Naive B cell (primary cell): ENCODE results near the gene HLA-G. TPM values are rescaled to one million over a fixed set of nuclear protein-coding genes. Genes with fewer than 3 reads are reported as not detected.
"Not testable (repeated sequence)": the region's sequence is repeated elsewhere in the genome, so short reads cannot be mapped to it uniquely, and the experiment has no call there.

Source experiments
- ATAC-seq, 2 donors: fragments of 150-1000 bp; cut with Tn5 transposase; 2 replicates each; pipeline ENCODE4 v1.10.0; 2021; ENCODE audit warnings: low read depth in 2 of 2, mild to moderate bottlenecking in 2 of 2, moderate library complexity in 2 of 2
- DNase-seq: peaks from one replicate; pipeline ENCODE4 v3.0.0; 2022
- H3K27ac Mint-ChIP-seq, 6 donors: one replicate each; pipeline ENCODE4 v1.8.0; 2020 to 2022; ENCODE audit warnings: mild to moderate bottlenecking in 6 of 6, mixed read lengths in 6 of 6, moderate library complexity in 5 of 6, inconsistent platforms in 2 of 6
- H3K27me3 Mint-ChIP-seq, 3 donors: one replicate each; pipeline ENCODE4 v1.8.0; 2021 to 2022; ENCODE audit warnings: mixed read lengths in 3 of 3, mild to moderate bottlenecking in 1 of 3
- H3K36me3 Mint-ChIP-seq, 2 donors: one replicate each; pipeline ENCODE4 v1.8.0; 2020 to 2022; ENCODE audit warnings: mixed read lengths in 2 of 2, inconsistent platforms in 1 of 2, mild to moderate bottlenecking in 1 of 2
- H3K4me1 Mint-ChIP-seq, 3 donors: one replicate each; pipeline ENCODE4 v1.8.0; 2020 to 2022; ENCODE audit warnings: mixed read lengths in 3 of 3, inconsistent platforms in 1 of 3, mild to moderate bottlenecking in 1 of 3, moderate library complexity in 1 of 3
- H3K4me3 Mint-ChIP-seq, 8 donors: one replicate each; pipeline ENCODE4 v1.8.0; 2020 to 2022; ENCODE audit warnings: mild to moderate bottlenecking in 8 of 8, mixed read lengths in 8 of 8, moderate library complexity in 8 of 8, inconsistent platforms in 2 of 8
- H3K9me3 Mint-ChIP-seq, 7 donors: one replicate each; pipeline ENCODE4 v1.8.0; 2020 to 2022; ENCODE audit warnings: mixed read lengths in 7 of 7, mild to moderate bottlenecking in 5 of 7, inconsistent platforms in 2 of 7, moderate library complexity in 1 of 7
- polyA plus RNA-seq, 6 donors: library from polyadenylated mRNA; unstranded; fragments of 300-500 nt; fragmentation: Illumina TruSeq; gene quantifications; one replicate each; pipeline ENCODE4 v1.2.3, GENCODE V29; 2021; ENCODE audit warnings: low read depth in 6 of 6

Gene HLA-G
- polyA plus RNA-seq, 6 donors from 2014 or later: 0.23 to 5.5 (median 1.4) TPM

DNA sequence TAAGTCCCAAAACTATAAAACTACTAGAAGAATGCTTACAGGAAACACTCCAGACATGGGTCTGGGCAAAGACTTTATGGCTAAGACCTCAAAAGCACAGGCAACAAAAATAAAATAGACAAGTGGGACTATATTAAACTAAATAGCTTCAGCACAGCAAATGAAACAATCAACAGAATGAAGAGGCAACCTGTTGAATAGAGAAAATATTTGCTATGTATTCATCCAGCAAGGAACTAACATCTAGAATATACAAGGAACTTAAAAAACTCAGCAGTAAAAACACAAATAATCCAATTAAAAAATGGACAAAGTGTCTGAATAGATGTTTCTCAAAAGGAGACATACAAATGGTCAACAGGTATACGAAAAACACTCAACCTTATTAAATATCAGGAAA is 30.4 kb downstream of the HLA-G start:
- Mint-ChIP-seq H3K27me3 (peaks cover 41 to 68% (median 64%) of the 10 kb centered on the region in 3 donors), H3K4me1 (no peaks in the 10 kb centered on the region), H3K9me3 (peaks cover 0 to 3% (median 0%) of the 10 kb centered on the region in 7 donors), H3K36me3 (peaks cover 0 to under 1% of the 10 kb centered on the region in 2 donors), H3K4me3 (no peak overlapping the region), H3K27ac (no peak overlapping the region)
- DNase-seq: no peak
- no peak for ATAC-seq

DNA sequence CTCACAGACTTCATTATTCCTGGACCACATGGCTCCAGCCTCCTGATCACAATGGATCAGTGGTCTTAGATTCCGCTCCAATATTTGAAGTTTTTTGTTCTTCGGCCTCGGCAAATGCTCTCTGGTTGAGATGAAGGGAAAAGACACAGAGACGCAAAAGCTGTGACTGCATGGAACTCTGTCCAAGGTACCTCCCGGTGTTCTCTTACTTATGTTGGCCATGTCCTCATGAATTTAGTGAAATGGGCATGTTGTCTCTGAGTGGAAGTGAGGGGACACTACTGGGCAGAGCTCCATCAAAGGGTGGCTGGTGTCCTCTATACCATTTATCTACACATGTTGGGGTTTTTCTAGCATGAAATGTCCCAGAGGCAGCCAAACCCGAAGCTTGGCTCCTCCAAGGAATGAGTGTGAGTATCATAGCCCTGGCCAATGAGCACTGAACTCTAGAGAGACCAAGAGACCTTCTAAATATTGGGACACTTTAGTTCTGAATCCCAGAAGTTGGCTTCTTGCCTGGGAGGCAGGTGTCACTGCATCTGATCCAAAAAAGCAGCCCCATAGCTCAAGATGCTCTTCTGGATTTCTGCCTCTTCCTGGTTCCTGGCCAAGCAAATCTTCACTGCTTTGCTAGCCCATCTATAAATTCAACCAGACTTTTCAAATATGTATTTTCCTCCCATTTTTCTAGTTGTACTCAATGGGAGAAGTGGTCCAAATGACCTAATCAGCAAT is 34.1 kb downstream of the HLA-G start:
- Mint-ChIP-seq H3K9me3 (peaks cover 0 to 3% (median 0%) of the 10 kb centered on the region in 7 donors), H3K4me3 (no peak overlapping the region), H3K27ac (no peak overlapping the region), H3K27me3 (peaks cover 31 to 65% (median 57%) of the 10 kb centered on the region in 3 donors), H3K4me1 (peaks cover 0 to 2% (median 0%) of the 10 kb centered on the region in 3 donors), H3K36me3 (no peaks in the 10 kb centered on the region)
- no peak for ATAC-seq
- DNase-seq: no peak

DNA sequence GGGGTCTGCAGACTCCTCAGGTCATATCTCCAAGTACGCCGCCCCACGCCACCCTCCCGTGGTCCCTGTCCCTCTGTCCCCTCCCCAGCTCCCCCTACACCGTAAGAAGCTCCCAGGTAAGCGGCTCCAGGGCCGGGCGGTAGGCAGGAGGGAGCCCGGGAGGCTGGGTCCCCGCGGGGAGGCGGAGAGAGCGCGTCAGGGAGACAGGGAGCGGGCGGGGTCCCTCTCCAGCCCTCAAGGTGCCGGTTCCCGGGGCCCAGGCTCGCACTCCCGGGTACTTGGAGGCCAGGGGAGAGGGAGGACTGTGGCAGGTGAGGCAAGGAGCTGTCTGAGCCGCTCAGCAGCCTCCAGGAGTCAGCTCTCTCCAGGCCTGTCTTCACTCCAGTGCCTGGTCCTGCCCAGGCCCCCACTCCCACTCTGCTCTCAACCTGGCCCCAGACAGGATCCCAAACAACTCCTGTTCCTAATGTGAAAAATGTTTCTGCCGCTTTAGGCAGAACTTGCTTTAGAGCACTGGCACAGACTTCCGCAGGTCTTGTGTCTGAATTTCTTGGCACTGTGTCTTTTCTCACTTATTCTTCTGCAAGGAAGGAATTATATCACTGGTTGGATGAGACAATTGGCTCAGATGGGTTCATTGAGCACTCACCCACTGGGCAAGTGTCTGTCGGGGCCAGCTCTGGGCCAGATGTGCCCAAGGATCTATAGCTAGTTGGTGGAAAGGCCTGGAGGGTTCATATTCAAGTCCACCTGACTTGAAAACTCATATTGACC is 36.6 kb downstream of the HLA-G start:
- H3K4me1 Mint-ChIP-seq: peaks cover 0 to 2% (median 0%) of the 10 kb centered on the region in 3 donors
- DNase-seq (no peak), ATAC-seq (no peak)
- peaks cover 0 to 12% of the 10 kb centered on the region in 2 donors for H3K36me3 Mint-ChIP-seq
- no peak overlapping the region for H3K4me3 Mint-ChIP-seq
- H3K27me3 Mint-ChIP-seq: peaks cover 20 to 73% (median 67%) of the 10 kb centered on the region in 3 donors
- no peak overlapping the region for H3K27ac Mint-ChIP-seq
- H3K9me3 Mint-ChIP-seq: peaks cover 0 to 3% (median 0%) of the 10 kb centered on the region in 7 donors

DNA sequence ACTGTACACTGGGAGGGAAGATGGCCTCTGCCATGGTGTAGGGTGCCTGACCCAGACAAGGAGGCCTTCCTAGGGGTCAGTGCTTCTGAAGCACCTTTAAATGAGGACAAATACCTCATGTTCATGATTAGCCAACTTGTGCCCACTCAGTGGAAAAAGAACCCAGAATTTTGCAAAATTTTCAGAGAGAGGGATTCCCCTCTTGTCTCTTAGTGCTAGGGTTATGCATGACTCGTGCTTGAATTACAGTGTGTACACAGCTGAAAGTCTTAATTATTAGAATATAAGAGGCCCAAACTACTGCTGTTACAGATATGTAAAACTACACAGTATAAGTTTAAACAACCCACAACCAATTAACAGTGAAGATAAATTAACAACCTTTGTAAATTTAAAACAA is 38.0 kb downstream of the HLA-G start:
- no peak for ATAC-seq
- Mint-ChIP-seq H3K27ac (no peak overlapping the region), H3K27me3 (peaks cover 20 to 74% (median 67%) of the 10 kb centered on the region in 3 donors), H3K36me3 (peaks cover 0 to 12% of the 10 kb centered on the region in 2 donors), H3K4me1 (peaks cover 0 to 2% (median 0%) of the 10 kb centered on the region in 3 donors), H3K9me3 (peaks cover 0 to 3% (median 0%) of the 10 kb centered on the region in 7 donors), H3K4me3 (no peak overlapping the region)
- DNase-seq: no peak

DNA sequence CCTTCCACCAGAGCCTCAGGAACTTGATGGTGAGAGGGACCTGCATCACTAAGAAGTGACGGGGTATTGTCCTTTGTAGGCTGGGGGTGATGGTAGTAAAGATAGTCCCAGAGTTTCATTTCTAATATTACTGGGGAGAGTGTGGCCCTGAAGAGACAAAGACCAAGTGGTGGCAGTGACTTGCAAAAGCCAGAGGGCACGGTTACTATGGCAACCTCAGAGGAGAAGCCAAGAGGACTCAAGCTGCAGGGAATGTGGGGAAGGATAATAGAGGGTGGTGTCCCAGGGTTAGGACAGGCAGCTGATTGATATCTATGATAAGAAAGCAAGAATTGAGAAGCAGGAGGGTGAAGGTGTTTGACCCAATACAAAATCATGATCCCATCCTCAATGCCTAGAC is 42.5 kb downstream of the HLA-G start:
- peaks cover 0 to 2% (median 0%) of the 10 kb centered on the region in 3 donors for H3K4me1 Mint-ChIP-seq
- H3K36me3 Mint-ChIP-seq: peaks cover 4 to 12% of the 10 kb centered on the region in 2 donors
- DNase-seq (no peak), ATAC-seq (no peak)
- no peak overlapping the region for H3K27ac Mint-ChIP-seq
- H3K4me3 Mint-ChIP-seq: no peak overlapping the region
- H3K9me3 Mint-ChIP-seq: peaks cover 0 to 3% (median 0%) of the 10 kb centered on the region in 7 donors
- peaks cover 2 to 36% (median 35%) of the 10 kb centered on the region in 3 donors for H3K27me3 Mint-ChIP-seq

DNA sequence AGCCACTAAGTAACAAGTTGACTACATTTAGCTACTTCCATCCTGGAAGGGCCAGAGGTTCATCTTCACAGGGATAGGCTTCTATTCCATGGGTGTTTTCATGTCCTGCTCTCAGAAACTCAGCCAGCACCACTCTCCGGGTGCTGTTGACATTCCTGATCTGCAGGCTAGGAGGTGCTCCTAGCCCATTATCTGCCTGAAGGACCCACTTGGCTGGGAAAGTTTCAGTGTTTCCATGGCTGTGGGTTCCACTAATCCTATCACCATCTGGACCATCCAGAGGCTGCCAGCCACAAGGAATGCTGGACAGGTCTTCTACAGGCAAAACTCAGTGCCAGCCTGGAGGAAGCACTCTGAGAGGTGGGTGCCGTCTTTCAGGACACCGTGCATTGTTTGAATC is 45.2 kb downstream of the HLA-G start:
- Mint-ChIP-seq H3K4me1 (no peaks in the 10 kb centered on the region), H3K36me3 (peaks cover 4 to 10% of the 10 kb centered on the region in 2 donors), H3K4me3 (no peak overlapping the region), H3K27me3 (peaks cover 0 to 17% (median 15%) of the 10 kb centered on the region in 3 donors), H3K27ac (no peak overlapping the region), H3K9me3 (peaks cover 0 to 10% (median 0%) of the 10 kb centered on the region in 7 donors)
- DNase-seq (no peak), ATAC-seq (no peak)

DNA sequence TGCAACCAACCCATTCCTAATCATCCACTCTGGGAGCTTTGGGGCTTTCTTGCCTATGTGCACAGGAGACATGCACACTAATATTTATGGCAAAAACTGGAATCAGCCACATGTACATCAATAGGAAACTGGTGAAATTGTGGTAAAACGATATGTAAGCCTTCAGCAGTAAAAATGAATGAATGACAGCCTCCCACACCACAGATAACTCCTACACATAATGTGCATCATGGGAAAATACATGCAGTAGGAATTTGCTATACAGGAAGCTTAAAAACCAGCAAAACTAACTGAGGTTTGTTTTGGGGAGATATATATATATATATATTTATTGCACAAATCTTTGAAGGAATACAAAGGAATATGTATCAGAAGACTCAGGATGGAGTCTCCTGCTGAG is 47.6 kb downstream of the HLA-G start:
- Mint-ChIP-seq H3K4me3 (no peak overlapping the region), H3K36me3 (peaks cover 0 to 4% of the 10 kb centered on the region in 2 donors), H3K4me1 (no peaks in the 10 kb centered on the region), H3K27ac (no peak overlapping the region), H3K9me3 (peaks cover 0 to 10% (median 0%) of the 10 kb centered on the region in 7 donors), H3K27me3 (peaks cover 0 to 7% (median 5%) of the 10 kb centered on the region in 3 donors)
- DNase-seq: no peak
- ATAC-seq: no peak

DNA sequence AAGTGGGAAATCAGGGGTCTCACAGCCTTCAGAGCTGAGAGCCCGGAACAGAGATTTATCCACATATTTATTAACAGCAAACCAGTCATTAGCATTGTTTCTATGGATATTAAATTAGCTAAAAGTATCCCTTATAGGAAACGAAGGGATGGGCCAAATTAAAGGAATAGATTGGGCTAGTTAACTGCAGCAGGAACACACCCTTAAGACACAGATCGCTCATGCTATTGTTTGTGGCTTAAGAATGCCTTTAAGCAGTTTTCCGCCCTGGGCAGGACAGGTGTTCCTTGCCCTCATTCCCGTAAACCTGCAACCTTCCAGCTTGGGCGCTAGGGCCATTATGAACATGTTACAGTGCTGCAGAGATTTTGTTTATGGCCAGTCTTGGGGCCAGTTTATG is 48.1 kb downstream of the HLA-G start:
- not testable (repeated sequence) for H3K27ac Mint-ChIP-seq, H3K4me3 Mint-ChIP-seq, DNase-seq, H3K27me3 Mint-ChIP-seq, H3K36me3 Mint-ChIP-seq, H3K4me1 Mint-ChIP-seq, ATAC-seq, H3K9me3 Mint-ChIP-seq

Other genes starting within 250 kb of the HLA-G start
- gene OR2H2, start 242.7 kb upstream of the HLA-G start, polyA plus RNA-seq: under 1 TPM in 2 of 6 donors, not detected in 4; 0.15 to 0.17 TPM
- 10 to 100 TPM in 1 of 6 donors, 1 to 10 TPM in 4, not detected in 1; 4.1 to 11.3 (median 4.6) TPM for gene GABBR1, start 194.6 kb upstream of the HLA-G start, polyA plus RNA-seq
- gene MOG, start 170.7 kb upstream of the HLA-G start, polyA plus RNA-seq: not detected
- 1 to 10 TPM in 3 of 6 donors, not detected in 3; 1.8 to 3.1 (median 2.5) TPM for gene ZFP57, start 146.7 kb upstream of the HLA-G start, polyA plus RNA-seq
- gene HLA-F, start 104.4 kb upstream of the HLA-G start, polyA plus RNA-seq: 100 to 1,000 TPM; 212 to 354 (median 251) TPM
- 1,000 to 10,000 TPM; 1,115 to 2,161 (median 1,804) TPM for gene HLA-A, start 114.7 kb downstream of the HLA-G start, polyA plus RNA-seq
- gene POLR1H, start 233.4 kb downstream of the HLA-G start, polyA plus RNA-seq: 100 to 1,000 TPM in 1 of 6 donors, 10 to 100 TPM in 5; 40.2 to 102 (median 85.7) TPM
- gene PPP1R11, start 239.4 kb downstream of the HLA-G start, polyA plus RNA-seq: 100 to 1,000 TPM in 2 of 6 donors, 10 to 100 TPM in 4; 70.9 to 101 (median 84.8) TPM
- under 1 TPM in 2 of 6 donors, not detected in 4; 0.14 to 0.15 TPM for gene RNF39, start 247.9 kb downstream of the HLA-G start, polyA plus RNA-seq